ENCODE data around the gene TTLL5.
"Not testable (repeated sequence)": the region's sequence is repeated elsewhere in the genome, so short reads cannot be mapped to it uniquely, and the experiment has no call there.

DNA sequence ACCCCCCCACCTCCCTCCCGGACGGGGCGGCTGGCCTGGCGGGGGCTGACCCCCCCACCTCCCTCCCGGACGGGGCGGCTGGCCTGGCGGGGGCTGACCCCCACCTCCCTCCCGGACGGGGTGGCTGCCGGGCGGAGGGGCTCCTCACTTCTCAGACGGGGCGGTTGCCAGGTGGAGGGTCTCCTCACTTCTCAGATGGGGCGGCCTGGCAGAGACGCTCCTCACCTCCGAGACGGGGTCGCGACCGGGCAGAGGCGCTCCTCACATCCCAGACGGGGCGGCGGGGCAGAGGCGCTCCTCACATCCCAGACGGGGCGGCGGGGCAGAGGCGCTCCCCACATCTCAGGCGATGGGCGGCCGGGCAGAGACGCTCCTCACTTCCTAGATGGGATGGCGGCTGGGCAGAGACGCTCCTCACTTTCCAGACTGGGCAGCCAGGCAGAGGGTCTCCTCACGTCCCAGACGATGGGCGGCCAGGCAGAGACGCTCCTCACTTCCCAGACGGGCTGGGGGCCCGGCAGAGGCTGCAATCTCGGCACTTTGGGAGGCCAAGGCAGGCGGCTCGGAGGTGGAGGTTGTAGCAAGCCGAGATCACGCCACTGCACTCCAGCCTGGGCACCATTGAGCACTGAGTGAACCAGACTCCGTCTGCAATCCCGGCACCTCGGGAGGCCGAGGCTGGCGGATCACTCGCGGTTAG lies 264.2 kb downstream of the TTLL5 start:
- TF ChIP-seq, protein P1, sequence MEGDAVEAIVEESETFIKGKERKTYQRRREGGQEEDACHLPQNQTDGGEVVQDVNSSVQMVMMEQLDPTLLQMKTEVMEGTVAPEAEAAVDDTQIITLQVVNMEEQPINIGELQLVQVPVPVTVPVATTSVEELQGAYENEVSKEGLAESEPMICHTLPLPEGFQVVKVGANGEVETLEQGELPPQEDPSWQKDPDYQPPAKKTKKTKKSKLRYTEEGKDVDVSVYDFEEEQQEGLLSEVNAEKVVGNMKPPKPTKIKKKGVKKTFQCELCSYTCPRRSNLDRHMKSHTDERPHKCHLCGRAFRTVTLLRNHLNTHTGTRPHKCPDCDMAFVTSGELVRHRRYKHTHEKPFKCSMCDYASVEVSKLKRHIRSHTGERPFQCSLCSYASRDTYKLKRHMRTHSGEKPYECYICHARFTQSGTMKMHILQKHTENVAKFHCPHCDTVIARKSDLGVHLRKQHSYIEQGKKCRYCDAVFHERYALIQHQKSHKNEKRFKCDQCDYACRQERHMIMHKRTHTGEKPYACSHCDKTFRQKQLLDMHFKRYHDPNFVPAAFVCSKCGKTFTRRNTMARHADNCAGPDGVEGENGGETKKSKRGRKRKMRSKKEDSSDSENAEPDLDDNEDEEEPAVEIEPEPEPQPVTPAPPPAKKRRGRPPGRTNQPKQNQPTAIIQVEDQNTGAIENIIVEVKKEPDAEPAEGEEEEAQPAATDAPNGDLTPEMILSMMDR (IDR thresholded peaks at IDR 0.05; ENCODE audit: insufficient read depth, low read length, poor library complexity, severe bottlenecking) = not testable (repeated sequence)
- TF ChIP-seq EZH2phosphoT487 (conservative IDR thresholded peaks at IDR 0.05; ENCODE audit: low read length) = not testable (repeated sequence)

All from SU-DHL-6 (cell line).